ENCODE results near the gene BDNF. TPM values are rescaled to one million over a fixed set of nuclear protein-coding genes. Genes with fewer than 3 reads are reported as not detected.

Gene BDNF
- total RNA-seq, 2 donors from 2014 or later = 0.33 TPM; not detected in 1

- no peaks in the 10 kb centered on the region for H3K27me3 Mint-ChIP-seq (ENCODE audit: insufficient read depth)
- no peaks in the 10 kb centered on the region for H3K36me3 Mint-ChIP-seq (ENCODE audit: low read depth)
- H3K4me1 Mint-ChIP-seq = peaks cover 15% of the 10 kb centered on the region
- no peak overlapping the region for H3K27ac Mint-ChIP-seq
- H3K27ac ChIP-seq (ENCODE audit: low read depth, low read length) = no peak overlapping the region
- TF ChIP-seq CTCF (conservative IDR thresholded peaks at IDR 0.05) = no peak
- no peak for DNase-seq
- H3K4me3 Mint-ChIP-seq = no peak overlapping the region
- H3K4me1 ChIP-seq (ENCODE audit: control insufficient read depth, insufficient read depth, low read length) = no peaks in the 10 kb centered on the region
- 95 to 100% methylated on average over 2 to 6 of the region's 8 CpGs for WGBS, 2 experiments (ENCODE audit: insufficient coverage in 1 of 2, insufficient read length in 1 of 2)
- H3K9me3 ChIP-seq (ENCODE audit: control insufficient read depth, low read length) = no peaks in the 10 kb centered on the region
- no peak overlapping the region for H3K9ac ChIP-seq (ENCODE audit: extremely low read depth, low read length, poor library complexity, severe bottlenecking)
- H3K4me3 ChIP-seq (ENCODE audit: low read length) = no peak overlapping the region
- H3K9me3 Mint-ChIP-seq = no peaks in the 10 kb centered on the region
- H3K27me3 ChIP-seq (ENCODE audit: control insufficient read depth, insufficient read depth, low read length, poor library complexity, severe bottlenecking) = no peaks in the 10 kb centered on the region
- H3K36me3 ChIP-seq (ENCODE audit: control insufficient read depth, insufficient read depth, low read length) = no peaks in the 10 kb centered on the region
Measured at GRCh38 chr11:27653990-27654758, 46.1 kb downstream of the BDNF start.

GRCh38 chr11:27651711-27652110, 48.5 kb downstream of the BDNF start:
- Mint-ChIP-seq H3K27ac (no peak overlapping the region), H3K4me1 (peaks cover 9% of the 10 kb centered on the region), H3K4me3 (no peak overlapping the region), H3K36me3 (ENCODE audit: low read depth) (no peaks in the 10 kb centered on the region), H3K9me3 (no peaks in the 10 kb centered on the region), H3K27me3 (ENCODE audit: insufficient read depth) (no peaks in the 10 kb centered on the region)
- Histone ChIP-seq H3K4me1 (ENCODE audit: control insufficient read depth, insufficient read depth, low read length) (no peaks in the 10 kb centered on the region), H3K9ac (ENCODE audit: extremely low read depth, low read length, poor library complexity, severe bottlenecking) (no peak overlapping the region), H3K9me3 (ENCODE audit: control insufficient read depth, low read length) (no peaks in the 10 kb centered on the region), H3K27ac (ENCODE audit: low read depth, low read length) (no peak overlapping the region), H3K27me3 (ENCODE audit: control insufficient read depth, insufficient read depth, low read length, poor library complexity, severe bottlenecking) (no peaks in the 10 kb centered on the region), H3K4me3 (ENCODE audit: low read length) (no peak overlapping the region), H3K36me3 (ENCODE audit: control insufficient read depth, insufficient read depth, low read length) (no peaks in the 10 kb centered on the region)
- DNase-seq = no peak
- TF ChIP-seq CTCF (conservative IDR thresholded peaks at IDR 0.05) = no peak

- Histone ChIP-seq H3K36me3 (ENCODE audit: control insufficient read depth, insufficient read depth, low read length) (no peaks in the 10 kb centered on the region), H3K27ac (ENCODE audit: low read depth, low read length) (no peak overlapping the region), H3K4me1 (ENCODE audit: control insufficient read depth, insufficient read depth, low read length) (no peaks in the 10 kb centered on the region), H3K27me3 (ENCODE audit: control insufficient read depth, insufficient read depth, low read length, poor library complexity, severe bottlenecking) (no peaks in the 10 kb centered on the region), H3K4me3 (ENCODE audit: low read length) (no peak overlapping the region), H3K9ac (ENCODE audit: extremely low read depth, low read length, poor library complexity, severe bottlenecking) (no peak overlapping the region), H3K9me3 (ENCODE audit: control insufficient read depth, low read length) (no peaks in the 10 kb centered on the region)
- Mint-ChIP-seq H3K27me3 (ENCODE audit: insufficient read depth) (no peaks in the 10 kb centered on the region), H3K4me3 (no peak overlapping the region), H3K27ac (no peak overlapping the region), H3K9me3 (no peaks in the 10 kb centered on the region), H3K36me3 (ENCODE audit: low read depth) (no peaks in the 10 kb centered on the region), H3K4me1 (peaks cover 8% of the 10 kb centered on the region)
- DNase-seq = no peak
- WGBS, 2 experiments (ENCODE audit: insufficient coverage in 1 of 2, insufficient read length in 1 of 2) = 84 to 96% methylated on average over 4 of the region's 4 CpGs
- TF ChIP-seq CTCF (conservative IDR thresholded peaks at IDR 0.05) = no peak
Measured at GRCh38 chr11:27650988-27651387, 49.3 kb downstream of the BDNF start.
